ENCODE results near the gene NIP7. TPM values are rescaled to one million over a fixed set of nuclear protein-coding genes. Genes with fewer than 3 reads are reported as not detected.
"Not testable (repeated sequence)": the region's sequence is repeated elsewhere in the genome, so short reads cannot be mapped to it uniquely, and the experiment has no call there.

The NIP7 gene
- 55.8 and 59.8 TPM in 2 replicates for total RNA-seq (2022)
- percentile 97 among the genes with signal in this experiment for Bru-seq, nascent RNA
- percentile 97 among the genes with signal in this experiment for BruChase-seq, experiment 1, labeled RNA remaining after a 6-hour chase
- percentile 99 among the genes with signal in this experiment for BruChase-seq, experiment 2, labeled RNA remaining after a 2-hour chase
- long read RNA-seq, transcript NIP7-201 (5 exons, 2,402 nt) = major isoform, 117 of 142 reads
- long read RNA-seq, partial matches to known transcripts = 4 of 142 reads
- long read RNA-seq, other reads (novel, unspliced or antisense) = 15 of 142 reads

DNA sequence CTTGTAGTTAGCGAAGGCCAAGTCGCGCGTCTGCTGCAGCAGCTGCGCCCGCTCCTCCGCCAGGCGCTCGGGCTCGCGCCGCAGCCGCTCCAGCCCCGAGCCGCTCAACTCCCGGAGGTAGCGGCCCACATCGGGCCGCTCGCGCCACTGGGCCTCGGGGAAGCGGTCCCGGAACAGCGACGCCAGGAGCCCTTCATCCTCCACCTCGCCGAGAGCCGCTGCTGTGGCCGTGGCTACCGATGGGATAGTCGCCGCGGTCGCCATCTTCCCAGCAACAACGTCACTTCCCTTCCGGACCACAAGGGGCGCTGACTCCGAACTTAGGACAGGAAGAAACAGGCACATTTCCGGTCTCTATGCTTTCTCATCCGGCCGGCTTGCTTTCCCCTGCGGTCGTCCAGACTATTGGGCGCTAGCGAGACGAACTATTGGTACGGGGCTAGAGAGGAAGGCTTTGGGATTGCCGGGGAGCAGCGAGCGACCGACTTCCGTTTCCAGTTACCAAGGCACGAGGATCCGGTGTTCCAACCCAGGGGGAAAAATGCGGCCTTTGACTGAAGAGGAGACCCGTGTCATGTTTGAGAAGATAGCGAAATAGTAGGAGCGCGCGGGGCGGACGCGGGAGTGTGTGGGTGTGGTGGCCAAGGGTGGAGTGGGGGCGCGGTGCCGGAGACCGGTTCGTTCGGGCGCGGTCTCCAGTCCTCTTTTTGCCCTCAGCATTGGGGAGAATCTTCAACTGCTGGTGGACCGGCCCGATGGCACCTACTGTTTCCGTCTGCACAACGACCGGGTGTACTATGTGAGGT, at the start of gene NIP7, which contains the start of gene COG8:
Gene NIP7, plus strand, starts transcription at position 484 of the 806 bp plus-strand sequence. Its CDS starts 58 bp downstream, at position 542.
Gene COG8, minus strand, starts transcription at position 276 of the 806 bp plus-strand sequence. Its CDS starts 12 bp downstream, at position 264.
- CTCF ChIA-PET = interaction anchor here (0.6 kb wide), 1 partner anchor 65 kb away, joined by 6 read pairs; no protein-coding TSS in a partner anchor
- no peaks in the 10 kb centered on the region for H3K27me3 Mint-ChIP-seq (ENCODE audit: unreplicated experiment)
- no TSS peak for BruUV-seq (replicated peaks)
- intact Hi-C loops (cut with micrococcal nuclease; ENCODE audit: unreplicated experiment) = no loop called here
- H3K9me3 Mint-ChIP-seq (ENCODE audit: low read depth, unreplicated experiment) = no peaks in the 10 kb centered on the region
- H3K4me1 Mint-ChIP-seq (ENCODE audit: low read depth, unreplicated experiment) = peaks cover 33% of the 10 kb centered on the region
- TF ChIP-seq, protein P1, sequence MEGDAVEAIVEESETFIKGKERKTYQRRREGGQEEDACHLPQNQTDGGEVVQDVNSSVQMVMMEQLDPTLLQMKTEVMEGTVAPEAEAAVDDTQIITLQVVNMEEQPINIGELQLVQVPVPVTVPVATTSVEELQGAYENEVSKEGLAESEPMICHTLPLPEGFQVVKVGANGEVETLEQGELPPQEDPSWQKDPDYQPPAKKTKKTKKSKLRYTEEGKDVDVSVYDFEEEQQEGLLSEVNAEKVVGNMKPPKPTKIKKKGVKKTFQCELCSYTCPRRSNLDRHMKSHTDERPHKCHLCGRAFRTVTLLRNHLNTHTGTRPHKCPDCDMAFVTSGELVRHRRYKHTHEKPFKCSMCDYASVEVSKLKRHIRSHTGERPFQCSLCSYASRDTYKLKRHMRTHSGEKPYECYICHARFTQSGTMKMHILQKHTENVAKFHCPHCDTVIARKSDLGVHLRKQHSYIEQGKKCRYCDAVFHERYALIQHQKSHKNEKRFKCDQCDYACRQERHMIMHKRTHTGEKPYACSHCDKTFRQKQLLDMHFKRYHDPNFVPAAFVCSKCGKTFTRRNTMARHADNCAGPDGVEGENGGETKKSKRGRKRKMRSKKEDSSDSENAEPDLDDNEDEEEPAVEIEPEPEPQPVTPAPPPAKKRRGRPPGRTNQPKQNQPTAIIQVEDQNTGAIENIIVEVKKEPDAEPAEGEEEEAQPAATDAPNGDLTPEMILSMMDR (IDR thresholded peaks at IDR 0.05; ENCODE audit: unreplicated experiment) = peak; percentile 93
- peak within 1 kb of the TSS; percentile 95 for H3K27ac Mint-ChIP-seq (ENCODE audit: unreplicated experiment)
- peak; percentile 97 for DNase-seq
- peak within 1 kb of the TSS; percentile 94 for H3K4me3 Mint-ChIP-seq (ENCODE audit: low read depth, unreplicated experiment)
- H3K36me3 Mint-ChIP-seq (ENCODE audit: insufficient read depth, unreplicated experiment) = peaks cover 99% of the 10 kb centered on the region

DNA sequence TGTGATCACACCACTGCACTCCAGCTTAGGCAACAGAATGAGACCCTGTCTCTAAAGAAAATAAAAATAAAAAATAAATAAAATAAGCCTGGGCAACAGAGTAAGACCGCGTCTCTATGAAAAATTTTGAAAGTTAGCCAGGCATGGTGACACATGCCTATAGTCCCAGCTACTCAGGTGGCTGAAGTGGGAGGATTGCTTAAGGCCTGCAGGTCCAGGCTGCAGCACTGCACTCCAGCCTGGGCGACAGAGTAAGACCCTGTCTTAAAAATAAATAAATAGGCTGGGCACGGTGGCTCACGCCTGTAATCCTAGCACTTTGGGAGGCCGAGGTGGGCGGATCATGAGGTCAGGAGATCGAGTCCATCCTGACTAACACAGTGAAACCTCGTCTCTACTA, 47.9 kb upstream of the NIP7 start:
- CTCF ChIA-PET; BruUV-seq (replicated peaks); intact Hi-C loops (cut with micrococcal nuclease; ENCODE audit: unreplicated experiment); DNase-seq; H3K4me3 Mint-ChIP-seq (ENCODE audit: low read depth, unreplicated experiment); H3K27ac Mint-ChIP-seq (ENCODE audit: unreplicated experiment); H3K36me3 Mint-ChIP-seq (ENCODE audit: insufficient read depth, unreplicated experiment); H3K4me1 Mint-ChIP-seq (ENCODE audit: low read depth, unreplicated experiment); H3K9me3 Mint-ChIP-seq (ENCODE audit: low read depth, unreplicated experiment); H3K27me3 Mint-ChIP-seq (ENCODE audit: unreplicated experiment): not testable (repeated sequence)

DNA sequence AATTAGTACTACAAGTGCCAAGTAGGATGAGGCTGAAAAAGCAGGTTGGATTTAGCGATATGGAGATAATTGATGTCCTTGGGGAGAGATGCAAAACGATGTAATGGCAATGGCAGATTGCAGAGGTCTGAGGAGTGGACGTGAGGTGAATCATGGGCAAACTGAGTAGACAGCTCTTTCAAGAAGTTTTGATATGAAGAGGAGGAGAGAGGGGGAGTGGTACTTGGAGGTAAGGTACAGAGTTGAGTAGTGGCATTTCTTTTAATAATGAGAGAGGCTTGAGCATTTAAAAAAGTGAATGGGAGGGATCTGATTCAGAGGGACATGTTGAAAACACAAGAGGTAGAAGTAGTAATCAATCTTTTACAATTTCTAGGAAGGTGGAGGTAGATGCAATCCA, 46.2 kb upstream of the NIP7 start:
- no TSS peak for BruUV-seq (replicated peaks)
- DNase-seq = no peak
- no peaks in the 10 kb centered on the region for H3K4me1 Mint-ChIP-seq (ENCODE audit: low read depth, unreplicated experiment)
- no peaks in the 10 kb centered on the region for H3K9me3 Mint-ChIP-seq (ENCODE audit: low read depth, unreplicated experiment)
- no peak overlapping the region for H3K4me3 Mint-ChIP-seq (ENCODE audit: low read depth, unreplicated experiment)
- CTCF ChIA-PET = no interaction called here
- TF ChIP-seq, protein P1 (IDR thresholded peaks at IDR 0.05; ENCODE audit: unreplicated experiment) = no peak
- intact Hi-C loops (cut with micrococcal nuclease; ENCODE audit: unreplicated experiment) = no loop called here
- H3K27ac Mint-ChIP-seq (ENCODE audit: unreplicated experiment) = no peak overlapping the region
- no peaks in the 10 kb centered on the region for H3K36me3 Mint-ChIP-seq (ENCODE audit: insufficient read depth, unreplicated experiment)
- H3K27me3 Mint-ChIP-seq (ENCODE audit: unreplicated experiment) = no peaks in the 10 kb centered on the region

DNA sequence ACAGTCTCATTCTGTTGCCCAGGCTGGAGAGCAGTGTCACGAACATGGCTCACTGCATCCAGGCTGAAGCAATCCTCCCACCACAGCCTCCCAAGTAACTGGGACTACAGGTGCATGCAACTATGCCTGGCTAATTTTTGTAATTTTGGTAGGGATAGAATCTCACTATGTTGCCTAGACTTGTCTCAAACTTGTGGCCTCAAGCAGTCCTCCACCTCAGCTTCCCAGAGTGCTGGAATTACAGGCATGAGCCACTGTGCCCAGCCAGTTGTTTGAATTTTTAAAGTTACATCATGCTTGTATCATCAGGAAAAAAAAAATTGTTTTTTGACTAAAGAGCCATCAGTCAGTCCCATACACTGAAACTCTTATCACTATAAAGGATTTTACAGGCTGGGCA, 45.5 kb upstream of the NIP7 start:
- intact Hi-C loops (cut with micrococcal nuclease; ENCODE audit: unreplicated experiment) = no loop called here
- Mint-ChIP-seq H3K27me3 (ENCODE audit: unreplicated experiment) (no peaks in the 10 kb centered on the region), H3K27ac (ENCODE audit: unreplicated experiment) (no peak overlapping the region), H3K9me3 (ENCODE audit: low read depth, unreplicated experiment) (no peaks in the 10 kb centered on the region), H3K36me3 (ENCODE audit: insufficient read depth, unreplicated experiment) (no peaks in the 10 kb centered on the region), H3K4me3 (ENCODE audit: low read depth, unreplicated experiment) (no peak overlapping the region), H3K4me1 (ENCODE audit: low read depth, unreplicated experiment) (no peaks in the 10 kb centered on the region)
- CTCF ChIA-PET = no interaction called here
- BruUV-seq (replicated peaks) = no TSS peak
- TF ChIP-seq, protein P1 (IDR thresholded peaks at IDR 0.05; ENCODE audit: unreplicated experiment) = no peak
- DNase-seq = no peak

DNA sequence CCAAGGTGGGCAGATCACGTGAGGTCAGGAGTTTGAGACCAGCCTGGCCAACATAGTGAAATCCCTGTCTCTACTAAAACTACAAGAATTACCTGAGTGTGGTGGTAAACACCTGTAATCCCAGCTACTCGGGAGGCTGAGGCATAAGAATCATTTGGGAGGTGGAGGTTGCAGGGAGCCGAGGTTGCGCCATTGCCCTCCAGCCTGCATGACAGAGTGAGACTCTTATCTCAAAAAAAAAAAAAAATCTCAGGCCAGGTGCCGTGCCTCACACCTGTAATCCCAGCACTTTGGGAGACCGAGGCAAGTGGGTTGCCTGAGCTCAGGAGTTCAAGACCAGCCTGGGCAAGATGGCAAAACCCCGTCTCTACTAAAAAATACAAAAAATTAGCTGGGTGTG, 42.8 kb upstream of the NIP7 start:
- H3K27ac Mint-ChIP-seq (ENCODE audit: unreplicated experiment); H3K9me3 Mint-ChIP-seq (ENCODE audit: low read depth, unreplicated experiment); BruUV-seq (replicated peaks); intact Hi-C loops (cut with micrococcal nuclease; ENCODE audit: unreplicated experiment); CTCF ChIA-PET; H3K4me3 Mint-ChIP-seq (ENCODE audit: low read depth, unreplicated experiment); H3K36me3 Mint-ChIP-seq (ENCODE audit: insufficient read depth, unreplicated experiment); DNase-seq; H3K27me3 Mint-ChIP-seq (ENCODE audit: unreplicated experiment); H3K4me1 Mint-ChIP-seq (ENCODE audit: low read depth, unreplicated experiment): not testable (repeated sequence)

Data from Calu3 (cell line).